ENCODE results near the gene MYH6.
"Not testable (repeated sequence)": the region's sequence is repeated elsewhere in the genome, so short reads cannot be mapped to it uniquely, and the experiment has no call there.

DNA sequence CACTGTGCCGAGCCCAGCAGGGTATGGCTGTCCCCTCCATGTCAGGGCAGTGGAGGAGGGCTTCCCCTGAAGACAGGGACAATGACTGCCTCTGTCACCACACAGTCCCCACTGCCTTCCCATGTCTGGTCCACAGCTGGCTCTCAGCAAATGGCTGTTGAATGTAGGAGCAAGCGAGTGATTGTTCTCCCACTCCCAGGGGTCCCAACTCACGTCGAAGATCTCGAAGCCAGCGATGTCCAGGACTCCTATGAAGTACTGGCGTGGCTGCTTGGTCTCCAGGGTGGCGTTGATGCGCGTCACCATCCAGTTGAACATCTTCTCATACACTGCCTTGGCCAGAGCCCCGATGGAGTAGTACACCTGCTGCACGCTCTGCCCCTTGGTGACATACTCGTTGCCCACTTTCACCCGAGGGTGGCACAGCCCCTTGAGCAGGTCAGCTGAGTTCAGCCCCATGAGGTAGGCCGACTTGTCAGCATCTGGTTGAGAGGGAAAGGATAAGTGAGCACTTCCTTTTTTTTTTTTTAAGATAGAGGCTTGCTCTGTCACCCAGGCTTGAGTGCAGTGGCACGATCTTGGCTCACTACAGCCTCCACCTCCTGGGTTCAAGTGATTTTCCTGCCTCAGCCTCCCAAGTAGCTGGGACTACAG is 7.5 kb downstream of the MYH6 start:
- TF ChIP-seq POLR2A (IDR thresholded peaks at IDR 0.05) = not testable (repeated sequence)
- TF ChIP-seq, protein P1, sequence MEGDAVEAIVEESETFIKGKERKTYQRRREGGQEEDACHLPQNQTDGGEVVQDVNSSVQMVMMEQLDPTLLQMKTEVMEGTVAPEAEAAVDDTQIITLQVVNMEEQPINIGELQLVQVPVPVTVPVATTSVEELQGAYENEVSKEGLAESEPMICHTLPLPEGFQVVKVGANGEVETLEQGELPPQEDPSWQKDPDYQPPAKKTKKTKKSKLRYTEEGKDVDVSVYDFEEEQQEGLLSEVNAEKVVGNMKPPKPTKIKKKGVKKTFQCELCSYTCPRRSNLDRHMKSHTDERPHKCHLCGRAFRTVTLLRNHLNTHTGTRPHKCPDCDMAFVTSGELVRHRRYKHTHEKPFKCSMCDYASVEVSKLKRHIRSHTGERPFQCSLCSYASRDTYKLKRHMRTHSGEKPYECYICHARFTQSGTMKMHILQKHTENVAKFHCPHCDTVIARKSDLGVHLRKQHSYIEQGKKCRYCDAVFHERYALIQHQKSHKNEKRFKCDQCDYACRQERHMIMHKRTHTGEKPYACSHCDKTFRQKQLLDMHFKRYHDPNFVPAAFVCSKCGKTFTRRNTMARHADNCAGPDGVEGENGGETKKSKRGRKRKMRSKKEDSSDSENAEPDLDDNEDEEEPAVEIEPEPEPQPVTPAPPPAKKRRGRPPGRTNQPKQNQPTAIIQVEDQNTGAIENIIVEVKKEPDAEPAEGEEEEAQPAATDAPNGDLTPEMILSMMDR (IDR thresholded peaks at IDR 0.05) = not testable (repeated sequence)

Measured in body of pancreas (tissue), 4 donors.